IPS-18c (cell line): Measurements from ENCODE around the gene STRBP.
"Not testable (repeated sequence)": the region's sequence is repeated elsewhere in the genome, so short reads cannot be mapped to it uniquely, and the experiment has no call there.

ENCODE experiments used
- H3K4me3 ChIP-seq: 2 replicates; pipeline ENCODE4 v1.7.0; 2013; ENCODE audit warnings: low read depth, mild to moderate bottlenecking, low read length, moderate library complexity; ENCODE audit not compliant: insufficient read depth
- H3K9me3 ChIP-seq: one replicate; pipeline ENCODE4 v1.6.1; 2013; ENCODE audit warnings: mild to moderate bottlenecking, low read length, moderate library complexity; ENCODE audit not compliant: control insufficient read depth, insufficient read depth

The STRBP gene

GRCh38 chr9:123263227-123263626 is 5.2 kb downstream of the STRBP start:
- Histone ChIP-seq H3K4me3 (no peak overlapping the region), H3K9me3 (peaks cover 2% of the 10 kb centered on the region)

GRCh38 chr9:123262338-123262737 is 6.0 kb downstream of the STRBP start:
- Histone ChIP-seq H3K4me3 (no peak overlapping the region), H3K9me3 (no peaks in the 10 kb centered on the region)

- H3K4me3 ChIP-seq, result no peak overlapping the region
- H3K9me3 ChIP-seq, result no peaks in the 10 kb centered on the region
Observed at GRCh38 chr9:123261006-123261677, 7.2 kb downstream of the STRBP start.

GRCh38 chr9:123260340-123260739 is 8.0 kb downstream of the STRBP start:
- no peaks in the 10 kb centered on the region for H3K9me3 ChIP-seq

GRCh38 chr9:123257276-123257675 is 11.1 kb downstream of the STRBP start:
- no peak overlapping the region for H3K4me3 ChIP-seq

More at GRCh38 chr9:123260340-123260739, 8.0 kb downstream of the STRBP start:
- no peak overlapping the region for H3K4me3 ChIP-seq

GRCh38 chr9:123255718-123256117 is 12.7 kb downstream of the STRBP start:
- H3K4me3 ChIP-seq, result no peak overlapping the region
- no peaks in the 10 kb centered on the region for H3K9me3 ChIP-seq

More at GRCh38 chr9:123257276-123257675, 11.1 kb downstream of the STRBP start:
- H3K9me3 ChIP-seq, result no peaks in the 10 kb centered on the region

- no peak overlapping the region for H3K4me3 ChIP-seq
- no peaks in the 10 kb centered on the region for H3K9me3 ChIP-seq
Observed at GRCh38 chr9:123253204-123253603, 15.2 kb downstream of the STRBP start.

GRCh38 chr9:123251741-123252140 is 16.6 kb downstream of the STRBP start:
- Histone ChIP-seq H3K4me3 (no peak overlapping the region), H3K9me3 (no peaks in the 10 kb centered on the region)

- H3K9me3 ChIP-seq, result no peaks in the 10 kb centered on the region
Observed at GRCh38 chr9:123251324-123251723, 17.1 kb downstream of the STRBP start.

GRCh38 chr9:123250504-123250903 is 17.9 kb downstream of the STRBP start:
- H3K9me3 ChIP-seq, result no peaks in the 10 kb centered on the region
- H3K4me3 ChIP-seq, result no peak overlapping the region

More at GRCh38 chr9:123251324-123251723, 17.1 kb downstream of the STRBP start:
- H3K4me3 ChIP-seq, result no peak overlapping the region

- not testable (repeated sequence) for H3K9me3 ChIP-seq, H3K4me3 ChIP-seq
Observed at GRCh38 chr9:123249162-123249561, 19.2 kb downstream of the STRBP start.

- no peaks in the 10 kb centered on the region for H3K9me3 ChIP-seq
- H3K4me3 ChIP-seq, result no peak overlapping the region
Observed at GRCh38 chr9:123248630-123249029, 19.8 kb downstream of the STRBP start.

- Histone ChIP-seq H3K9me3 (no peaks in the 10 kb centered on the region), H3K4me3 (no peak overlapping the region)
Observed at GRCh38 chr9:123246534-123246933, 21.9 kb downstream of the STRBP start.

GRCh38 chr9:123239726-123240125 is 28.7 kb downstream of the STRBP start:
- H3K4me3 ChIP-seq, result no peak overlapping the region
- H3K9me3 ChIP-seq, result no peaks in the 10 kb centered on the region

GRCh38 chr9:123238365-123238764 is 30.0 kb downstream of the STRBP start:
- H3K9me3 ChIP-seq, result no peaks in the 10 kb centered on the region

GRCh38 chr9:123237220-123237619 is 31.2 kb downstream of the STRBP start:
- Histone ChIP-seq H3K4me3 (no peak overlapping the region), H3K9me3 (no peaks in the 10 kb centered on the region)

More at GRCh38 chr9:123238365-123238764, 30.0 kb downstream of the STRBP start:
- no peak overlapping the region for H3K4me3 ChIP-seq

GRCh38 chr9:123235448-123235847 is 32.9 kb downstream of the STRBP start:
- H3K4me3 ChIP-seq, result no peak overlapping the region
- H3K9me3 ChIP-seq, result no peaks in the 10 kb centered on the region

GRCh38 chr9:123234853-123235252 is 33.5 kb downstream of the STRBP start:
- Histone ChIP-seq H3K4me3 (no peak overlapping the region), H3K9me3 (no peaks in the 10 kb centered on the region)

- H3K9me3 ChIP-seq, result no peaks in the 10 kb centered on the region
- no peak overlapping the region for H3K4me3 ChIP-seq
Observed at GRCh38 chr9:123232332-123232731, 36.1 kb downstream of the STRBP start.
